Stimulated activated CD8-positive, alpha-beta memory T cell treated with anti-CD3 and anti-CD28 coated beads, Interleukin-7, amount 100 ng/mL, for 24 hours (primary cell): Measurements from ENCODE around the gene PPP1R3C.

Experiments
- DNase-seq: peaks from one replicate; pipeline ENCODE4 v3.0.0-alpha.2; 2020; ENCODE audit warnings: low read depth

The PPP1R3C gene

DNA sequence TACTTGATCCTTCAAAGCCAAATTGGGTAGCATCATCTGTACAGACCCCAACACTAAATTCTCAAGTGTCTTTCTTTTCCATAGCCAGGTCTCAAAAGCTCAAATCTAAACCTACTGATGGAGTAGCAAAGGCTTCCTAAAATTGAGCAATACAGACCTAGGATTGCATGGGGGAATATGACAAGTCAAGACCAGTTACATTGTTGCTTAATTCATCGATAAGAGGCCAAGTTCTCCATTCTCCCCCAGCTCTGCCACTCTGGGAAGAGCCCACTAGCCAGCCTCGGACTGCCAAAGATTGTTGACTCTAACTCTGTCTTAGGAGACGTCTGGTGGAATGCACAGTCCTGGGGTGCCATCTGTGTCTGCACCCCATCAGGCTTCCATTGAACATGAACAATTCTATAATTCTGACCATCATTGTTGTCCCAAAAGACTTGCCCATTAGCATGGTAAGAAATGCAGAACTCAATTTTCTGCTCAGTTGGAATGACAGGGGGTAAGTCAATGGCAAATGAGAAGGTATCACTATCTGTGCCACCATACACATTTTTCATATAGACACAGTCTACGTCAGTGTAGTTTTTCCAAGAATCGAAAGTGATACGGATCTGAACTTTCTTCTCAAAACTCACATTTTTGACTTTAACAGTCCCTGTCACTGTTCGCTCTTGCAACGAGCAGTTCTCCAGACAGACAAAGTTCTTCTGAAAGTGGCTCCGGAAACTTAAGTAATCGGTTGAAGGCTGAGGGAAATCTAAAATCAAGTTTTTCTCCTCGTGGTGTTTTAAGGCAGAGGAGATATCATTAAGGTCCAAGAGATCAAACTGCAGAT lies 2.9 kb downstream of the PPP1R3C start:
- DNase-seq = no peak

GRCh38 chr10:91628383-91628782 lies 4.5 kb downstream of the PPP1R3C start:
- DNase-seq = no peak

- no peak for DNase-seq
Observed at GRCh38 chr10:91627344-91628102, 5.3 kb downstream of the PPP1R3C start.

DNA sequence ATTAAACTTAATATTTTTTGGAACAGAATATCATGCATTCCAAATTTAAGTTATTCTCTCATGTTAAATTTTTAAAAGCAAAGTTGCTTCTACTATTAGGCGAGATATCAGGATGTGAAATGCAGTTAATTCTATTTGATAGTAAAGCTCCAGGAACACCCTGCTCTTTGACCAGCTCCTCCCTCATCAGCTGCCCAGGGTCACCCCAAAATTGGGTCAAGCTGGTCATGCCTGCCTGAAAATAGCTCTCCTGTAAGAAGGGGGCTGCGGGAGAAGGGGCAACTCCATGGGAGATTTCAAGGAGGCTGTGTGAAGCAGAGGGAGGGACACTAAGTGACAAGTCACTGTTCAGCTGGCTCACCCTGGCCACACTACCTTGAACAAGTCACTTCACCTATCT lies 5.9 kb downstream of the PPP1R3C start:
- DNase-seq = no peak

- no peak for DNase-seq
Observed at GRCh38 chr10:91624633-91625032, 8.2 kb downstream of the PPP1R3C start.

DNA sequence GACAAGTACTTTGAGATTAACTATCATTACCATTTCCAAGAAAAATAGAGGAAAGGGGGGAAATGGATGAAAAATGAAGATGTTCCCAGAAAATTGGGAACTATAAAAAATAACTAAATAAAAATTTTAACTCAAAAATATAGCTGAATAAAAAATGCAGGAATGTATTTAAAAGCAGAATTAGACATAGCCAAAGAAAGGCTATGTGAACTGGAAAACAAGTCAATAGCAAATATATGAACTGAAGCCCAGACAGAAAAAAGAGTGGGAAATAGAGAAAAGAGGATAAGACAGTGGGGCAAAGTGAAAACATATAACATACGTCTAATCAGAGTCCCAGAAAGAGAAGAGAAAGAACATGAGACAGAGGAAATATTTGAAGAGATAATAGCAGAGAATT lies 10.3 kb downstream of the PPP1R3C start:
- DNase-seq = no peak

GRCh38 chr10:91621483-91622113 lies 11.3 kb downstream of the PPP1R3C start:
- DNase-seq = no peak

DNA sequence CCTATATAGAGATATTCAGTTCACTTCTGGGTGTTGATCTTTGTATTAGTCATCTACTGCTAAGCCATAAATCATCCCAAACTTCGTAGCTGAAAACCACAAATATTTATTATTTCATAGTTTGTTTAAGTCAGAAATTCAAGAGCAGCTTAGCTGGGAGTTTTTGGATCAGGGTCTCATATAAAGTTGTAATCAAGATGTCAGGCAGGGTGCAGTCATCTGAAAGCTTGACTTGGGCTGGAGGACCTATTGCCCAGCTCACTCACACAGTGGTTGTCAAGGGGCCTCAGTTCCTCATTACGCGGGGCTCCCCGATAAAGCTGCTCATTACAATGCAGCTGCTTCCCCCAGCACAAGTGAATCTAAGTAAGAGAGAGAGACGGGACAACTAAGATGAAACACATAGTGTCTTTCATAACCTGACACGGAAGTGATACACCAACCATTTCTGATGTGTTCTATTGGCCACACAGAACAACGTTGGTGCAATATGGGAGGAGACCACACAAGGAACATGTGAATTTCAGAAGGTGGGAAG lies 15.7 kb downstream of the PPP1R3C start:
- DNase-seq = no peak

DNA sequence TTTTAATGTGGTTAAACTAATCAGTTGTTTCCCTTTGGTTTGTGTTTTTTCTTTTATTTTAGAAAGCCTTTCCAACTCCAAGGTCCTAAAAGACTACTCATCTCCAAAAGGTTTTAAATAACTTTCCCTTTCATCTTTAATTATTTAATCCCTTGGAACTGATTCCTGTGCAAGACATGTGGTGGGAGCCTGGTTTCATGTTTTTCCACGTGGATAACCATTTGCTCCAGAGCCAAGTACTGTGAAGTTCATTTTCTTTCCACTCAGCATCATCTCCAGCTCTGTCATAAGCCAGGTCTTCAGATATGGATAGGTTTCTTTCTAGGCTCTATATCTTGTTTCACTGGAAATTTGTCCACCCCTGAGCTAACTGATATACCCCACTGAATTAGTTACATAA lies 16.7 kb downstream of the PPP1R3C start:
- no peak for DNase-seq

DNA sequence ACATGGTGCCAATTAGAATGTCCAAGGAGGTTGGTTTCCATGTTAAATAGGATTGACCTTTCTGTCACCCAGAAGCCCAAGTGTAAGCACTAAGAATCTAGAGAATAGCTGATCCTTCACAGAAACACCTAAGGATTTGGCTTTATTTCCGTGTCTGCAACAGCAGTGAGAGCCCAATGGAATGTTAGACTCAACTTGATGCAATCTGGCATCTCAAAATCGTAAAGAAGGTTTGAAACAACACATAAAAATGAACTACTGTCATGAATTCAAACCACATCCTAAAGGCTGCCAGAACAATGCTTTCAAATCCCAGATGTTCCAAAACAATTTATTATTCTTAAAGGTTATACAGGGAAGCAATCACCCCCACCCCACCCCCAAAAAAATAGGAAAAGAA lies 18.6 kb downstream of the PPP1R3C start:
- DNase-seq = no peak

DNA sequence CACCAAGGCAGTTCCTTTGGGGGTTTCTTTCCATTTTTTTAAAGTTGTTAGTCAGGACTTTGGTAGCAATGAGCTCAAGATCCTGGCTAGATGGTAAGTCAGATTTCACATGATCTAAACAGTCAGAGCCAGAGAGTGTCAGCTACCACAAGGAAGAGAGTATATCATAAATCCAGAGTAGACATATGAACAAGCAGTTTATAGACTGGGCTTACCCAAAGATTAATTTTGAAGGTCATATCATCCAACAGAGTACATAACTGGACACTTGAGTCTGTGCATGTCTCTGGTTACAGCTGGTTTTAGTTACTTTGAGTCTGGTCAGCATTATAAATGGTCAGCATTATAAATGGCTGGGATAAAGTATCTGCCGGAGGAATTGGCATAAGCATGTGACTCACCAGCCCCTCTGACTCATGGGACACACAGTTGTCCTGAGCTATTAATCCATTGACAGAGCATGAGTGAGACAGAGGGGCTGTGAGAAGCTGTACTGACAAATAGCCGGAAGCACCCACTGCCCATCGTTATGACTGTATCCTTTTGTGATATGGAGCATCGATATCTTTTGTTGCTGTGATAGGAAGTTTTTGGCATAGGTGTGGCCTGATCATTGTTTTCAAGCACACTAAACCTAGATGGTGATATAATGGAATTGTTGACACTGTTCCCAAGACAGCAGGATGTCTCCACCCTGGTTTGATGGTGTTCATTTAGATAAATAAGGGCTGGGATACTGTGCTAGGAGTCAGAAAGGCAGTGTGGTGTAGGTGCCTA lies 19.3 kb downstream of the PPP1R3C start:
- no peak for DNase-seq

DNA sequence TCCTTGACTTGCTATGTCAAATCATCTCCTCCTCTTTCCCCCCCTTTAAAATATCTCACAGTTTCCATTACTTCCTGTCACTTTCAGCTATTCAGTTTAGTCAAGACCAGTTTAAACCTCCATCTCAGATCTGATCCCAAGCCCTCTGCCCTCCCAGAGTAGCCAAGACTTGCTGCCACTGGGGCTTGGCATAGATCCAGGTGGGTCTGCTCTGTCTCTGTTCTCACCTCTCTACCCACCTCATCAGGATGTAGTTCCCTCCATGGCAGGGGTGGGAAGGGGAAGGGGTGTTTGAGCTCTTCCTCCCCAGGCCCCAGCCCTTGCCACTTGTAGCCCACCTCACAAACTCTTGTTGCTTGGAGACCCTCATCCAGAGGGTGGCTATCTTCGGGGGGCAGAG lies 22.0 kb downstream of the PPP1R3C start:
- no peak for DNase-seq

GRCh38 chr10:91610444-91610843 lies 22.4 kb downstream of the PPP1R3C start:
- no peak for DNase-seq

DNA sequence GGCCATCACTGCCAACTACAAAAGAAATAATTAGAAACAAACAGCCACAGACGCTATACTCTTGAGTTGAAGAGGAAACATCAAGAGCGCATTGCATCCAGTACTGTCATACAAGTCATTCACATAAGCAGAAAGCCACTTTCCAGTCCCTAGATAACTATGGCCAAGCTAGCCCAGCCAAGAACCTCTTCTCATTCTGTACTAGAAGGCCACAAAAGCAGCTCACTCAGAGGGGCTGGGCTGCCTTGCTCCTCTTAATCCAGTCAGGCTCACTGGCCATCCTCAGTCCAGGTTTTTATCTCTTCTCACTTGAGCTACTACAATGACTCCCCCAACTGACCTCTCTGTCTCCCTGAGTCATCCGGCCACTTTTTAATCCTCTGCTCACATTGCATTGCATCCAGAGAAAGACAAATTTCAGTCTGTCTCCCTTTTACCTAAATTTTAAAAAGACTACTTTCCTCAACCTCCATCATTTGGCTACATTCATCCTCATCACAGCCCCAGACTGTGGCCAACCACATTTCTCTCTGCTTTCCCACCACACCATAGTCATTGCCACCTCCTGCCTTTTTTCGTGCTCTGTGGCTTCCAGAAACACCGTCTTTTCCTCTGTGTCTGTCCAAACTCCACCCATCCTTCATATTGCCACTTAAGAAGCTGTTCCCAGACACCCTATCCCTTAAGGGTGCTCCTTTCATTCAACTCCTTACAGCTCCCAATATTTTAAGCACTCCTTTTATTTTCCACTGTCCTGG lies 25.0 kb downstream of the PPP1R3C start:
- DNase-seq = no peak

DNA sequence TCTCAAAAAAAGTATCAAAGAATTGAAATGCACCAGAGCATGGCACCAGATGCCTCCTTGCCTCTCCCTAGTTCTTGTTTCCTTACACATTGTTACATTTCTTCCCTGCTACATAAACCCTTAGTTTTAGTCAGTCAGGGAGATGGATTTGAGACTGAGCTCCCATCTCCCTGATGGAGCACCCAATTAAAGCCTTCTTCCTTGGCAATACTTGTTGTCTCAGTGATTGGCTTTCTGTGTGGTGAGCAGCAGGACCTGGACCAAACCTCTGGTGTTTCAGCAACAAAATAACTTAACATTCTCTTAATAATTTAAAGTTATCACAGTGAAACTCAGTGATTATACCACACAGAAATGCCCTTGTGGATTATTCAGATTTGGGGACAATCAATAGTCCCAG lies 26.9 kb downstream of the PPP1R3C start:
- DNase-seq = no peak

DNA sequence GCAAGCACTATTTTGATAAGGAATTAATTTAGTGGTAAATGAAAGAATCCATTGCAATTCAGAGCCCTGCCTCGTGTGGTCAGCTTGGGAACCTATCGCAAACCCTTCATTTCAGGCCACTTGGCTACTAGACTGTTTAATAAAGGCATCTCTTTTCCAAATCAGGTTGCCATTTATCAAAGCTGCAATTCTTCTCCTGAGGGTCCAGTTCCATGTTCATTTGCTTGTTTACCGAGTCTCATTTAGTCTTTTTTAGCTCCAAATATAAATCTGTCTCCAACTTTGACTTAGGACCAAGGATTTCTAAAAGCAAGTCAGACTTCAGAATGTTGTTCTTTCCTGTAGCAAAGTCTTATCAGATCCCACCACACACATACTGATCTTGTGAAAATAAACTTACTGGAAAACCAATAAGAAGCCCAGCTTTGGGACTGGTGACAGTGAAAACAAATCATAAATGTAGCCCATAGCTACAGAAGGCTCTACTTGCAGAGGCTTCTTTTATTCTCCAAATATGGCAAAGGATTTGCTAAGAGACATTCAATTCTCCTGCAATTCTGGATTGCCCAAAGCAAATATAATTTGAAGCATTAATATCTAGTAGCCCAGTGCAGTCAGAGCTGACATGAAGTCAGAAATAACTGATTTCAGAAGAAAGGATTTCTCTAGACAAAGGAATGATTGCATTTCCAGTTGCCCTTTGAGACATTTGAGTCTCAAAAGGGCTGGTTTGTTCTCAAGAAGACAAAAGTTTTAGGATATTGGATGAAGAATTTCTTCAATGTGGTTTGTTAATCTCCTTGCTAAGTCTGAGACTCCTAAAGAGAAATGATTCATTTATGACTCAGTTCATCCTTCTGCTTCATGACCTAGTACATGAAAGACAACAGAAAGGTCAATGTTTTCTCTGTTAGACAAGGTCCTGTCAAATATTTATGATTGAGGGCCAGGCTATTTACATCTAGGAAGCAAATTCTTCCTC lies 28.0 kb downstream of the PPP1R3C start:
- no peak for DNase-seq

- no peak for DNase-seq
Observed at GRCh38 chr10:91603931-91604331, 28.9 kb downstream of the PPP1R3C start.

DNA sequence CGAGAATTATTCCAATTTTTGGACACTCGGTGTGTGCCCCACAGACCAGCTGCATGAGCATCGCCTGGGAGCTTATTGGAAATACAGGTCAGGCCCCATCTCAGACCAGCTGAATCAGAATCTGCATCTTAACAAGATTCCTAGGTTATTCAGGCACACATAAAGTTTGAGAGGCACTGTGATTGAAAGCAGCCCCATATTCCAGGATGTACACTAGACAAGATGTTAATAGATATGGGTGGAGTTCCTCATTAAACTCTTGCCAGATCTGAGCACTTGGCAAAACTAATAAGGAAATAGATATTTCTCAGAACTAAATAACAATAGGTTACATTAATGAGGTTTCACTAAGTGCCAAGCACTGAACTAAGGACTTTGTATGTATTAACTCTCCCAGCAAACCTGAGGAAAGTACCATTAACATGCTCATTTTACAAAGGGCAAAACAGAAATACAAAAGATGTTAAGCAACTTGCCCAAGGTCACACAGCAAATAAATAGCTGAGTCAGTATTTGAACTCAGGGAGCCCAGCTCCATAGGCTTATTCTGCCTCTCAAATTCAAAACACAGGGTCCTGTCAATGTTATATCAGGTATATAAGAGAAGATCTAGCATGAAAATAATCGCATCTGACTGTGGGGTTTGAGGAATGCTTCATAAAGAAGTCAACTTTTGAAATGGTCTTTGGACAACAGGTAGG lies 29.9 kb downstream of the PPP1R3C start:
- no peak for DNase-seq

DNA sequence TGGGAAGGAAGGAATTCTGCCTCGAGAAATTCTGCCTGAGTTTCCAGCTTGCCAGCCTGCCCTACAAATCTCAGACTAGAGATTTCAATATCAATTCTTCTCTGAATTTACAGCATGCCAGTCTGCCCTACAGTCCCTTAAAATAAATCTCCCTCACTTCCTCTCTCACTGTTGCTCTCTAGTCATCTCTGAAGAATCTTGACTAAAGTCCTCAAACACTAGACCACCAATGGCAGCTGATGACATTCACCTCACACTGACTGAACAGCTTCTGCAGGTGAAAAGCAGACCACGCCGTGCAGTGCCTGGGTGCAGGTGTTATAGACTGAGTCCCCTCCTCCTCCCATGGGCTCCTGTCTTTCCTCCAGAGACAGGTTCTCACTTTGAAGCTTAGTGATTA lies 30.4 kb downstream of the PPP1R3C start:
- no peak for DNase-seq
